Activated CD8-positive, alpha-beta T cell treated with anti-CD3 and anti-CD28 coated beads for 36 hours (primary cell): ENCODE data around the gene CTNNA2. TPM values are rescaled to one million over a fixed set of nuclear protein-coding genes. Genes with fewer than 3 reads are reported as not detected.

Experiments used
- ATAC-seq: fragments of 200-7000 bp; cut with Tn5 transposase; one replicate; pipeline ENCODE4 v1.10.0; 2021; ENCODE audit warnings: mild to moderate bottlenecking, moderate library complexity
- CTCF ChIA-PET: fragments of 350-600 bp; sonication (Branson Sonifier 250); formaldehyde crosslinking; loops from one replicate; lab custom pipeline; 2021; ENCODE audit warnings: antibody characterized with exemption; lab: Charles Lee
- POLR2A ChIA-PET: fragments of 350-600 bp; sonication (Branson Sonifier 250); formaldehyde crosslinking; loops from one replicate; lab custom pipeline; 2021; ENCODE audit warnings: antibody characterized with exemption; lab: Charles Lee
- DNase-seq: peaks from one replicate; pipeline ENCODE4 v3.0.0-alpha.2; 2020
- H3K27ac Mint-ChIP-seq: one replicate; pipeline ENCODE4 v1.8.0; 2021; ENCODE audit warnings: mild to moderate bottlenecking, mixed read lengths
- H3K27me3 Mint-ChIP-seq: one replicate; pipeline ENCODE4 v1.8.0; 2021; ENCODE audit warnings: mixed read lengths
- H3K36me3 Mint-ChIP-seq: one replicate; pipeline ENCODE4 v1.8.0; 2021; ENCODE audit warnings: low read depth, mixed read lengths
- H3K4me1 Mint-ChIP-seq: one replicate; pipeline ENCODE4 v1.8.0; 2021; ENCODE audit warnings: low read depth, mixed read lengths
- H3K4me3 Mint-ChIP-seq: one replicate; pipeline ENCODE4 v1.8.0; 2021; ENCODE audit warnings: mild to moderate bottlenecking, moderate library complexity, mixed read lengths
- H3K9me3 Mint-ChIP-seq: one replicate; pipeline ENCODE4 v1.8.0; 2021; ENCODE audit warnings: mixed read lengths
- intact Hi-C: fragments of 100-400 bp; cut with micrococcal nuclease; formaldehyde crosslinking; loops from one replicate; pipeline ENCODE4 v1.10.0; 2022
- total RNA-seq, 2 experiments: library from RNA; stranded (reverse); gene quantifications; one replicate each; pipeline ENCODE4 v1.2.3, GENCODE V29; 2021
- TF ChIP-seq, protein P1 (sequence below): fragments of 200-600 bp; IDR thresholded peaks from one replicate; pipeline ENCODE4 v1.8.0; 2022; ENCODE audit warnings: antibody characterized with exemption, mild to moderate bottlenecking

The CTNNA2 gene
- total RNA-seq, 2 experiments from 2014 or later = not detected

DNA sequence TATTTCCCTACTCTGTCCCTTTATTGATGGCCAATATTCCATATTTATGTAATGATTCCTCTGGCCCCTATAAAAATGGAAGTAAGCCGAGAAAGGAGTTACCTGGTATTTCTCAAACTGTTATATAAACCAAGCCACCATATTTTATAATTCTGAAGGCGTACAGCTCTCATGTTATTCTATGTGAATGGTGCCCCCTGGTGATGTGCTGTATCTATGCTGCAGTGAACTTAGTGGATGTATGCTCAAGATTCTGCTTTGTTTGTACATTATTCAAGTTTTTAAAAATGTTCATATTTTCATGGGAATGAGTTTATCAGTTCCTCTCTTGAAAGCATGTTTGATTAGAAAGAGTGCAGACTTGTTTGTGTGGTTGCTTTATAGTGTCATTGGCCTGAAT lies 986.2 kb downstream of the CTNNA2 start:
- Mint-ChIP-seq H3K9me3 (no peaks in the 10 kb centered on the region), H3K4me1 (no peaks in the 10 kb centered on the region), H3K27me3 (no peaks in the 10 kb centered on the region), H3K27ac (no peak overlapping the region), H3K4me3 (no peak overlapping the region), H3K36me3 (no peaks in the 10 kb centered on the region)
- TF ChIP-seq, protein P1, sequence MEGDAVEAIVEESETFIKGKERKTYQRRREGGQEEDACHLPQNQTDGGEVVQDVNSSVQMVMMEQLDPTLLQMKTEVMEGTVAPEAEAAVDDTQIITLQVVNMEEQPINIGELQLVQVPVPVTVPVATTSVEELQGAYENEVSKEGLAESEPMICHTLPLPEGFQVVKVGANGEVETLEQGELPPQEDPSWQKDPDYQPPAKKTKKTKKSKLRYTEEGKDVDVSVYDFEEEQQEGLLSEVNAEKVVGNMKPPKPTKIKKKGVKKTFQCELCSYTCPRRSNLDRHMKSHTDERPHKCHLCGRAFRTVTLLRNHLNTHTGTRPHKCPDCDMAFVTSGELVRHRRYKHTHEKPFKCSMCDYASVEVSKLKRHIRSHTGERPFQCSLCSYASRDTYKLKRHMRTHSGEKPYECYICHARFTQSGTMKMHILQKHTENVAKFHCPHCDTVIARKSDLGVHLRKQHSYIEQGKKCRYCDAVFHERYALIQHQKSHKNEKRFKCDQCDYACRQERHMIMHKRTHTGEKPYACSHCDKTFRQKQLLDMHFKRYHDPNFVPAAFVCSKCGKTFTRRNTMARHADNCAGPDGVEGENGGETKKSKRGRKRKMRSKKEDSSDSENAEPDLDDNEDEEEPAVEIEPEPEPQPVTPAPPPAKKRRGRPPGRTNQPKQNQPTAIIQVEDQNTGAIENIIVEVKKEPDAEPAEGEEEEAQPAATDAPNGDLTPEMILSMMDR = no peak
- ChIA-PET CTCF (no interaction called here), POLR2A (no interaction called here)
- intact Hi-C loops = no loop called here
- ATAC-seq (no peak), DNase-seq (peak; percentile 2)

DNA sequence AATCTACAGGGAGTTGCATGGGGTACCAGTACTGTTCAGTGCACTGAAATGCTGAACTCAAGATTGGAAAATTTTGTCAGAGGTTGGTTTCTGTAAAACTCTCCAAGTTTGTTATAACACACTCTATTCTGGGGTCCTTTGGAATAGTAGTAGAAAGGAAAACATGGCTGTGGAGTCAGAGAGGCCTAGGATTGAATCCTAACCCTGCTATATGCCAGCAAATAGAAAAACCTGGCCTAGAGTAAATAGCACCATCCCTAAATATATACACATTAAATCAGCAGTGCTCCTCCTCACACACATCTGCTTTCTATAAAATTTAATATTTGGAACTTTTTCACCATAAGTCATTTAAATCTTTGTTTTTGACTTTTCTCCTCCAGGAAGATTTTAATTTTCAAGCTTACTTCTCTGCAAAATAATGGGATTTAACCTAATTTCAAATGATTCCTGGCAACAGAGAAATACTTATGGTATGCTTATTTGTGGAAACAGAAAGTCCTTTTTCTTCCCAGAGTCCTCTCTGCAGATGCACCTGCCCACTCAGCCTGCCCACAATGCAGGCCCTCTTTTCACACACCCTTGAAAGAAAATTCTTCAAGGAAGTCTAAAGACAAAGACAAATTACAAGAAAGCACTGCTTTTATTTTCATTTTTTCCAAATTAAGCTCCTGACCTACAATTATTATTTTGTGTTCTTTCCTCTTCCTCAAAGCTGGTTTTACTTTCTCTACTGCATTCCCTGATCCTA lies 989.2 kb downstream of the CTNNA2 start:
- Mint-ChIP-seq H3K4me3 (no peak overlapping the region), H3K27ac (no peak overlapping the region), H3K4me1 (no peaks in the 10 kb centered on the region), H3K9me3 (no peaks in the 10 kb centered on the region), H3K36me3 (no peaks in the 10 kb centered on the region), H3K27me3 (no peaks in the 10 kb centered on the region)
- TF ChIP-seq, protein P1 = no peak
- intact Hi-C loops = no loop called here
- ChIA-PET POLR2A (no interaction called here), CTCF (no interaction called here)
- DNase-seq (no peak), ATAC-seq (no peak)

DNA sequence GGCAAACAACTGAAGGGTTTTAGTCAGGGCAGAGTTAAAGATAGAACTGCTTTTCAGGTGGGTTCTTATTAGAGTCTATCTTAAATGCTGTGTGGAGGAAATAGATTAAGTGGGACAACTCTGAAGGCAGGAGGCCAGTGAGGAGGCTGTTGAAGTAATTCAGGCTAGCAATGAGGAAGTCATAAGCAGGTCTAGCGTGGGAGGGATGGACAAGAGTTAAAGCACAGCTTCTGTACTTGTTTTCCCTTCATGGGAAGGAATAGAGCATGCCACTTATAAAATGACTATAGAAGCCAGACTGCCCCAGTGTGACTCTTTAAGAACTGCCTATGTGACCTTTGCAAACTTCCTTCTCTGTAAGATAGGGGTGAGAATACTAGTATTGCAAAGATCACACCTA lies 993.7 kb downstream of the CTNNA2 start:
- TF ChIP-seq, protein P1 = no peak
- ATAC-seq (no peak), DNase-seq (no peak)
- Mint-ChIP-seq H3K4me1 (no peaks in the 10 kb centered on the region), H3K9me3 (no peaks in the 10 kb centered on the region), H3K36me3 (no peaks in the 10 kb centered on the region), H3K4me3 (no peak overlapping the region), H3K27ac (no peak overlapping the region), H3K27me3 (no peaks in the 10 kb centered on the region)
- CTCF ChIA-PET = no interaction called here
- POLR2A ChIA-PET = no interaction called here
- intact Hi-C loops = no loop called here

DNA sequence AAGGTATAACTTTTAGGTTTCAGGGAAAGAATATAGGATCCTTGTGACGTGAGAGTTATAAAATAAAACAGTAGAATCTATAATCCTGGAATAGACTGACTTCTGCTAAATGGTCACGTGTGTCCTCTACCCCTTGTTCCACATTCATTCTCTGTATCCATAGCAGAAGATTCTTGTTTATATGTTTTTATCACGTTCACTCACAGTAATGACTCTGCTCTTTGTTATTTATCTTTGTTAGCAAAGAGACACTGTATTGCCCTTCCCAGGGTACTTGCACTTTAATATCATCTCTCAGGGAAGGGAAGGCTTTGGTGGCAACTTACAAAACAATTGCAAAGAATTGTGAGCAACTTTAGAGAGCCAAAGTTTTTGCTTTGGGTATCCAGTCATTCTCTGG lies 997.9 kb downstream of the CTNNA2 start:
- no peak overlapping the region for H3K27ac Mint-ChIP-seq
- DNase-seq = no peak
- intact Hi-C loops = no loop called here
- CTCF ChIA-PET = no interaction called here
- TF ChIP-seq, protein P1 = no peak
- H3K4me1 Mint-ChIP-seq = no peaks in the 10 kb centered on the region
- POLR2A ChIA-PET = no interaction called here
- no peaks in the 10 kb centered on the region for H3K27me3 Mint-ChIP-seq
- ATAC-seq = no peak
- H3K9me3 Mint-ChIP-seq = peaks cover 5% of the 10 kb centered on the region
- no peaks in the 10 kb centered on the region for H3K36me3 Mint-ChIP-seq
- H3K4me3 Mint-ChIP-seq = no peak overlapping the region

DNA sequence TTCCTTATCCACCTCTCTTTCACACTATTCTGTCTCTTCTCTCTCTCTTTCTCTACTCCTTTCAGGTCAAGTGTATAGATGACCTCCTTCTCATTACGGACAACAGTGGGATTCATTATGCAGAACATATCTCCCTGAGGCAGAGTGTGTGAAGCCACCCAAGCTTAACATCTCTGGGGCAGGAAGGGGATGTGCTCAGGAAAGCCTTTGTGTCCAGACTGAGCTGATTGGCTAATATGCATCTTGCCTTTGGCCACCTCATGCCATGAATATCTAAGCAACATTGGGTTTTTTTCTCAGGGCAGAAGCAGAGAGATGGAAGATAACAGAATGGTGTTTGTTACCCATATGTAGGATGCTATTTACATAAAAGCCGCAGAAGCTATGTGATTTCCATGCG lies 1003.1 kb downstream of the CTNNA2 start:
- no peak overlapping the region for H3K4me3 Mint-ChIP-seq
- ChIA-PET CTCF (no interaction called here), POLR2A (no interaction called here)
- no peaks in the 10 kb centered on the region for H3K27me3 Mint-ChIP-seq
- no peaks in the 10 kb centered on the region for H3K4me1 Mint-ChIP-seq
- DNase-seq (no peak), ATAC-seq (no peak)
- H3K36me3 Mint-ChIP-seq = no peaks in the 10 kb centered on the region
- no peak overlapping the region for H3K27ac Mint-ChIP-seq
- intact Hi-C loops = no loop called here
- peaks cover 7% of the 10 kb centered on the region for H3K9me3 Mint-ChIP-seq
- TF ChIP-seq, protein P1 = no peak
